ENCODE results near the gene RRP15.

Gene RRP15

DNA sequence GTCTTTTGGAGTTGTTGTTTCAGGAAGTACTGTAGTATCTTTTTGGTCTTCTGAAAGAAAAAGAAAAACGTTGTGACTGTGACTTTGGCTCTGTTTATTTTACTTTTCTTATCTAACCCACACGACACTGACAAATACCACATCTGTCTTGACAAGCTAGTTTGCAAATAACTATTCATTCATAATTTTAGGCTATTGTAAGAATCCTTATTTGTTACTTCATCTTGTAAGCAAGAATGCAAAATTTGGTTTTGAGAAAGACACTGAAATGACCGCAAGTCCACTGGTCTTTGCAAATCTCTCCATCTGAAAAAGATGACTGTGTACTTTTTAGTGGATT lies 72.8 kb downstream of the RRP15 start:
- H3K36me3 ChIP-seq (replicated peaks; ENCODE audit: low read depth, low read length) = no peaks in the 10 kb centered on the region
- TF ChIP-seq, protein P1, sequence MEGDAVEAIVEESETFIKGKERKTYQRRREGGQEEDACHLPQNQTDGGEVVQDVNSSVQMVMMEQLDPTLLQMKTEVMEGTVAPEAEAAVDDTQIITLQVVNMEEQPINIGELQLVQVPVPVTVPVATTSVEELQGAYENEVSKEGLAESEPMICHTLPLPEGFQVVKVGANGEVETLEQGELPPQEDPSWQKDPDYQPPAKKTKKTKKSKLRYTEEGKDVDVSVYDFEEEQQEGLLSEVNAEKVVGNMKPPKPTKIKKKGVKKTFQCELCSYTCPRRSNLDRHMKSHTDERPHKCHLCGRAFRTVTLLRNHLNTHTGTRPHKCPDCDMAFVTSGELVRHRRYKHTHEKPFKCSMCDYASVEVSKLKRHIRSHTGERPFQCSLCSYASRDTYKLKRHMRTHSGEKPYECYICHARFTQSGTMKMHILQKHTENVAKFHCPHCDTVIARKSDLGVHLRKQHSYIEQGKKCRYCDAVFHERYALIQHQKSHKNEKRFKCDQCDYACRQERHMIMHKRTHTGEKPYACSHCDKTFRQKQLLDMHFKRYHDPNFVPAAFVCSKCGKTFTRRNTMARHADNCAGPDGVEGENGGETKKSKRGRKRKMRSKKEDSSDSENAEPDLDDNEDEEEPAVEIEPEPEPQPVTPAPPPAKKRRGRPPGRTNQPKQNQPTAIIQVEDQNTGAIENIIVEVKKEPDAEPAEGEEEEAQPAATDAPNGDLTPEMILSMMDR (IDR thresholded peaks at IDR 0.05; ENCODE audit: low read depth, low read length) = no peak
- TF ChIP-seq EZH2phosphoT487 (IDR thresholded peaks at IDR 0.05; ENCODE audit: low read depth) = no peak
- peaks cover 9% of the 10 kb centered on the region for H3K4me1 ChIP-seq (ENCODE audit: low read length)
- H3K4me3 ChIP-seq (ENCODE audit: low read length) = no peak overlapping the region
- no peak overlapping the region for H2AFZ ChIP-seq (ENCODE audit: low read depth, low read length)
- no peaks in the 10 kb centered on the region for H3K79me2 ChIP-seq (ENCODE audit: low read length)
- H3K9me3 ChIP-seq (ENCODE audit: insufficient read depth, low read length) = no peaks in the 10 kb centered on the region
- H3K4me2 ChIP-seq (ENCODE audit: low read length) = no peak overlapping the region
- no peak overlapping the region for H3K27ac ChIP-seq (ENCODE audit: low read length)
- H4K20me1 ChIP-seq (ENCODE audit: insufficient read depth, low read length) = no peaks in the 10 kb centered on the region
- H3K27me3 ChIP-seq (ENCODE audit: low read depth, low read length) = no peaks in the 10 kb centered on the region
- no peak overlapping the region for H3K9ac ChIP-seq (ENCODE audit: low read length)

DNA sequence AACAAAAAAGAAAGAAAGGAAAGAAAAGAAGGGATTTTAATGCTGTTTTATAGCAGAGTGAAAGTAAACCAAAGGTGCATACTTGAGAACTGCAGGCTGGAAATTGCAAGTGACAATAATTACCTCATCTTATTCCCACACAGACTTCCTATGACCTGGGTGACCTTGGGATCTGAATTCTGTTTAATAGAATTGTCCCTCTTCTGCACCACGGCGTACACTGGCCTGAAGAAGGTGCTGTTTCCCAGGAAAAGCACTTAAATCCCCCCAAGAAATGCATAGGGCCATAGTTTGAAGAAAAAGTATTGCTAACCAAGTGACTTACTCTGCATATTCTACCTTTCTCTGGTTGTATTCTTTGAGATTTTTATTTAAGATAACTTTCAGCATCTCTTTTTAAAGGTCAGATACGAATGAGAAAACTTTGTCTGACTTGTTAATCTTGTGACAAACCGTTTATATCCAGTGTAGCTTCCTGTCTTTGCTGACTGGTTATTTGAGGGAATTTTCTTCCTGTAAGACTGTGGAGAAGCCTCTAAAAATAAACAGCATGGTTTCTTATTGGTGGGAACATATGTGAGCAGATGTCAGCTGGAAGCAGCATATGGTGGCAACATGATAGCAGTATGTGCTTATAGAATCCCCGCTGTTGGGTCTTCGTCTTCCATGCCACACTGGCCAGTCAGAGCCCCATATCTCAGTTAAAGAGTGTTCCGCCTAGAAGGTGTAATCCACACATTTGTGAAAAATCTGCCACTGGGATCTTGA lies 76.4 kb downstream of the RRP15 start:
- no peaks in the 10 kb centered on the region for H4K20me1 ChIP-seq (ENCODE audit: insufficient read depth, low read length)
- H2AFZ ChIP-seq (ENCODE audit: low read depth, low read length) = no peak overlapping the region
- no peaks in the 10 kb centered on the region for H3K9me3 ChIP-seq (ENCODE audit: insufficient read depth, low read length)
- H3K36me3 ChIP-seq (replicated peaks; ENCODE audit: low read depth, low read length) = no peaks in the 10 kb centered on the region
- TF ChIP-seq, protein P1 (IDR thresholded peaks at IDR 0.05; ENCODE audit: low read depth, low read length) = peak; percentile 65
- TF ChIP-seq EZH2phosphoT487 (IDR thresholded peaks at IDR 0.05; ENCODE audit: low read depth) = no peak
- H3K9ac ChIP-seq (ENCODE audit: low read length) = no peak overlapping the region
- H3K79me2 ChIP-seq (ENCODE audit: low read length) = no peaks in the 10 kb centered on the region
- no peaks in the 10 kb centered on the region for H3K27me3 ChIP-seq (ENCODE audit: low read depth, low read length)
- H3K4me3 ChIP-seq (ENCODE audit: low read length) = no peak overlapping the region
- peaks cover 9% of the 10 kb centered on the region for H3K4me1 ChIP-seq (ENCODE audit: low read length)
- no peak overlapping the region for H3K4me2 ChIP-seq (ENCODE audit: low read length)
- no peak overlapping the region for H3K27ac ChIP-seq (ENCODE audit: low read length)

DNA sequence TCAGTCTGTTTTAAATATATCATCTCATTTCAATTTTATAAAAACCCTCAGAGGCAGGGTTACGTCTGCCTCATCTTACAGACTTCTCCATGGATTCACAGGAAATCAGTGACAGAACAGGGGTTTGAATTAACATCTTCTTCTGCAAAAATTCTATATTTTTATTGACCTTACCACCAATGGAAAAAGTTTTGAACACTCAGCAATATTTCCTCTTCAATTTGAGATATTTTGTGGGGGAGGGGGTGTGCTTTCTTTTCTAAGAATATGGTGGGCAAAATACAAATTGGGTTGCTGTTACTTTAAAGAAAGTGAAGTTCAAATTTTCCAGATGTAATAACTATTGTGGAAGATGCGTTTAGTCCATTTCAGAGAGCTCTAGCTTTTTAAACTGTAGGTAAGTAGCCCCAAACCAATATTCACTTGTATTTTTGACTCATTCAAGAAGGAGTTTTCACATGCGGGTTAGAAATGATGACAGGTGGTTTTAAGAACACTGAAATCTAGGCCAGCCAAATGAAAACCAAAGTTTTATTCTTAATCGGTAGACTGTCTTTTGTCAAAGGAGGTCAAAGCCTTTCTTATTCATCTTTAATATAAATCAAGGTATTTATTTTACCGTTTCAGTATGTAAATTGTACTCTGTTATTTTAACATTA lies 77.5 kb downstream of the RRP15 start:
- no peaks in the 10 kb centered on the region for H3K9me3 ChIP-seq (ENCODE audit: insufficient read depth, low read length)
- no peak overlapping the region for H3K4me3 ChIP-seq (ENCODE audit: low read length)
- no peak for TF ChIP-seq EZH2phosphoT487 (IDR thresholded peaks at IDR 0.05; ENCODE audit: low read depth)
- TF ChIP-seq, protein P1 (IDR thresholded peaks at IDR 0.05; ENCODE audit: low read depth, low read length) = no peak
- H3K4me1 ChIP-seq (ENCODE audit: low read length) = no peaks in the 10 kb centered on the region; the same call in 1 of the 2 replicates
- H3K4me2 ChIP-seq (ENCODE audit: low read length) = no peak overlapping the region
- no peaks in the 10 kb centered on the region for H4K20me1 ChIP-seq (ENCODE audit: insufficient read depth, low read length)
- no peaks in the 10 kb centered on the region for H3K27me3 ChIP-seq (ENCODE audit: low read depth, low read length)
- no peak overlapping the region for H3K9ac ChIP-seq (ENCODE audit: low read length)
- H2AFZ ChIP-seq (ENCODE audit: low read depth, low read length) = no peak overlapping the region
- H3K79me2 ChIP-seq (ENCODE audit: low read length) = no peaks in the 10 kb centered on the region
- no peak overlapping the region for H3K27ac ChIP-seq (ENCODE audit: low read length)
- H3K36me3 ChIP-seq (replicated peaks; ENCODE audit: low read depth, low read length) = no peaks in the 10 kb centered on the region

DNA sequence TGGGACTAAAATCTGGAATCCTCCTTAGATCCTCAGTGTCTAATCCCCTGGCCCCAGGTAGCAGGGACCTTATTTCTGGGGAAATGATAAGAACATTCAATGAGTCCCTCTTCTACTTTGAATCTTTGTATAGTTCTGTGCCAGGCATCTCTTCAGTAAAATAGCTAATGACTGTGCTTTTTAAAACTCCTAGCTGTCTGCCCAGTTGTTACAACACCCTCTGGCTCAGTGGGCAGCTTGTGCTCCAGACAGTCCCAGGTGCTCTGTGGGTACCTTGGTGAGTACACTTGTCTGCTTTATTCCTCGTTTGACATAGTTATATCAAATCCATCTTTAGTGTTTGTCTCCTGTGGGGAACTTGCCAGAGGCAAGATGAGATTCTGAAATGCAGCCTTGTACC lies 78.0 kb downstream of the RRP15 start:
- H3K4me3 ChIP-seq (ENCODE audit: low read length) = no peak overlapping the region
- no peaks in the 10 kb centered on the region for H3K9me3 ChIP-seq (ENCODE audit: insufficient read depth, low read length)
- H3K36me3 ChIP-seq (replicated peaks; ENCODE audit: low read depth, low read length) = no peaks in the 10 kb centered on the region
- H3K79me2 ChIP-seq (ENCODE audit: low read length) = no peaks in the 10 kb centered on the region
- H3K9ac ChIP-seq (ENCODE audit: low read length) = no peak overlapping the region
- H3K27me3 ChIP-seq (ENCODE audit: low read depth, low read length) = no peaks in the 10 kb centered on the region
- no peak overlapping the region for H2AFZ ChIP-seq (ENCODE audit: low read depth, low read length)
- H4K20me1 ChIP-seq (ENCODE audit: insufficient read depth, low read length) = no peaks in the 10 kb centered on the region
- no peaks in the 10 kb centered on the region for H3K4me1 ChIP-seq (ENCODE audit: low read length)
- TF ChIP-seq, protein P1 (IDR thresholded peaks at IDR 0.05; ENCODE audit: low read depth, low read length) = no peak
- no peak for TF ChIP-seq EZH2phosphoT487 (IDR thresholded peaks at IDR 0.05; ENCODE audit: low read depth)
- no peak overlapping the region for H3K4me2 ChIP-seq (ENCODE audit: low read length)
- H3K27ac ChIP-seq (ENCODE audit: low read length) = no peak overlapping the region
